C1 segment of cervical spinal cord (tissue), 14 donors: ENCODE results near the gene MAP1LC3A.

Source experiments
- DNase-seq, 14 donors: peaks; one replicate each; lab custom pipeline; 2025; lab: John Stamatoyannopoulos, UW

MAP1LC3A gene

DNA sequence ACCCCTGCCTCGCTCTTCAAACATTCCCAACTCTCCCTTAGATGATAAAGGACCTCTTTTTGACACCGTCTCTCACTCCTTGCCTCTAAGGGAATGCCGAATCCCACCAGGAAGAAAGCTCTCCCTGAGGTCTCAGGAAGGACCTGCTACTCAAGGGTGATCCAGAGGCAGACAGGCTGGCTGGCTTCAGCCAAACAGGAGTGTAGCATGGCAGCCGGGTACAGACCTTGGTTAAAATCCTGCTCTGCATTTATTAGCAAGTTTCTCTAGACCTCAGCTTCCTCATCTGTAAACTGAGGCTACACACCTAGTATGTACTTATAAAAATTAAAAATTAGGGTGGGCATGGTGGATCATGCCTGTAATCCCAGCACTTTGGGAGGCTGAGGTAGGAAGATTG lies 17.2 kb downstream of the MAP1LC3A start:
- DNase-seq = no peak

DNA sequence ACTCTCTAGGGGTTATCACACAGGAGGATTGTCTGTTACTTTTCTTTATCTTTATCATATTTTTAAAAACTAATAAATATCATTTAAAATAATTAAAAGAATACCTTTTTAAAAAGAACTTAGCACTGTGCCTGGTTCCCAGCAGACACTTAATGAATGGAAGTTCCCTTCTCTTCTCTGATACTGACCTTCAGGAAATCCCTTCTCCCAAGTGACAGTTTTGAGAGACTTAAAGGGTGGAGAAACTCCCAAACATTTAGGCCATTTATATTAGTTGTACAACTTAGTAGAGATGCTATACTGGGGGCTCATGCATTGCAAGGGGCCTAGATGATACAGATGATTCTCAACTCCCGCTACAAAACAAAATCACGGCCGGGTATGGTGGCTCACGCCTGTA lies 18.5 kb downstream of the MAP1LC3A start:
- DNase-seq = no peak

DNA sequence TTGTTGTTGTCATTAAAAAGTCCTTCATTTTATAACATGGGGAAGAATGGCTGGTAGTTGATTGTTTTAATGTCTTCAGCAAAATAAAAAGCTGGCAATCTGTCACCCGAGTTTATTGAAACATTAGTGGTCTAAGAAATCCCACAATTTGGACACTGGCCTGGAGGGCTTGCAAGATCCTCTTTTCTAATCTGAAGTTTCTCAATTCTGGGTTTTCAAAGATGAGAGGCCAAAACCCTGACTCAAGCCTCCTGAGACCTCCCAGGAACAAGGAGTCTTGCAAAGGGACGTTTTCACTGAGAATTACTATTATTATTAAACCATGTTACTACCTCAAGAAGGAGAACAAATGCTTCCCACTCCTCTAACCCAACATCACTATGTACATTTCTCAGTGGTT lies 19.5 kb downstream of the MAP1LC3A start:
- no peak for DNase-seq

DNA sequence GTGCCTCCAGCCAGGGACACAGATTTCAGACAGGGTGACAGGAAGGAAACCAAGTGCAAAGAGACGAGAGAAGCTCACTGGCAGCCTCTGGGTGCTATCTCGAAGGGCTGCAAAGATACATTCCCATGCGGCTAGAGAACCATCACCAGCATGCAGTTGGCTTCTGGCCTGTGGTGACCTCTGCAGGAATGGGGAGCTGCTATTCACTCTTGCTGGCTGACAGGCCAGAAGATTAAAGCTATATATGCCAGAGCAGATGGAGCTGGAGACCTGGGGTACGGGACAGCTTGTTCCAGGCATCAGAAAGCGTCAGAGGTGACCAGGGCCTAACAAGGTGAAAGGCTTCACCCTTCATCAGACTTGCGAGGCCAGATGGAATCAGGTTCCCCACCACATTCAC lies 20.0 kb downstream of the MAP1LC3A start:
- peak in 3 of 14 donors; percentile 7 to 91 (median 21) for DNase-seq

DNA sequence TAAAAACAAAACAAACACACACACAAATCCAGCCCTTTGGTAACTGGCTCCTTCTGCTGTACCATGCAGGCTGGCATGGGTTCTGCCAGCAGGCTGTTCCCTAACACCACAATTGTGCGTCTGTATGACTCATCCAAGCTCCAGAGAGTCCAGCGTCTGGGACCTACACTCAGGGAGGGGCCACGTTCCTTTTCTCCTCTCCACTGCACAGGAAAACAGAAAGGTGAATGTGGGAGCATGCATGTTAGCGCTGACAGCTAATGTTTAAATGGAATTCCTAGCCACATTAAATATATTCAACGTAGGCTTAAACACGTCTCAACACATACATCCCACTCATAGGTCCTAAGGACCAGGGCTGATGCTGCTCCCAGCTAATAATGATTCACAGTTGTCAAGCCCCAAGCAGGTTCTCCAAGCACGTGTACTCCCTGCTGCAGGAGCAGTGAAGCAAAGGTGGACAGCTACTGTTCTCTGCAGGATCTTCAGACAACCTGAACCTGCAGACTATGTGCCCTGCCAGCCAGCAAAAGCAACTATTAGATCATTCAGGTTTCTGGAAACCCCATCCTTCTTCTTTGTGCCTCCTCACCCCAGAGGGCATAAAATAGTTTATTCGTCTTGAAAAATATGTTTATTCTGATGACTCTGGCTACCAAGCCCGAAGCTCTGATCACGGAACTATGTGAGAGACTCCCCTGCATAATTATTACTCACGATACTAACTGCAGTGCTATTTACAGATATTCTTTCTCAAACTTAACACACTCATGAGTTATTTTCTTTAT lies 20.9 kb downstream of the MAP1LC3A start:
- peak in 12 of 14 donors; percentile 30 to 92 (median 62) for DNase-seq

DNA sequence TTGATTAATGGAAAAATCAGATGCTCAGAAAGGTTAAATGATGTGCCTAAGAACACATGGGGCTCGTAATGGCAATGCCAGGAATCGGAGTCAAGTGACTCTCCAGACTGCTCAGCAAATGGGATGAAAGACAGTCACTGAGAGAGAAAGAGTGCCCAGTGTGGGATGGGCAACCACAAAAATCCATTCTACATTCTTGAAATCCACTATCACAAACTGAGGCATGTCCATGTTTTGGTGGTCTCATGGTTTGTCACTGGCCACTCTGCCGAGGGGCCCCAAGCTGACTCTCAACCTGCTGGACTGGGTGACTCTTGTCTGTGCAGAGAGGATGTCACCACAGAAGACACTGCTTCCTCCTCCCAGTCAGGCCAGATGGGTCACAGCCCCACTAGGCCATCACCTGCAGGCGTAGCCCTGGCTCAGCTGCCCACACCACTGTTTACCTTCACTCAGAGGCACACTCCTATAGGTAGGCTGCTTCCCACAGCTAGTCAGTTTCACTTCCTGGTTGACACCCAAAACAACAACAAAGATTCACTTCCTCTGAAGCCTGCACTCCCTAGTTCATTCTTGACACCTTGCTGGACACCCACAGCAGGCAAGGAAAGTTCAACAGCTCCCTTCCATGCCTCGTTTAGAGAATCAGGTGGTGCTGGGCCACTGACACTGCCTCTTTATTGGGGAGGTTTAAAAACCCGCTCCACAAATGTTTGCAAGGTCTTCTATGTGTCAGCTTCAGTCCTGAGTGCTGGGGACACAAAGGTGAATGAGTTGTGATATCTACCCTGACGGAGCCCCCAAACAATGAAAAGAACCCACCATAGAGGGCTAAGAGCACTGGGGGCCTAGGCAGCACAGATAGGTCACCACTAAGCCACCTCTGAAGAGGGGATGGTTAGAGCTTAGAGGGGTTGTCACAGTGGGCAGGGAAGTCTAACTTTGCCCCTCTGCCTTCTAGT lies 21.7 kb downstream of the MAP1LC3A start:
- peak in 1 of 14 donors; percentile 16 for DNase-seq

DNA sequence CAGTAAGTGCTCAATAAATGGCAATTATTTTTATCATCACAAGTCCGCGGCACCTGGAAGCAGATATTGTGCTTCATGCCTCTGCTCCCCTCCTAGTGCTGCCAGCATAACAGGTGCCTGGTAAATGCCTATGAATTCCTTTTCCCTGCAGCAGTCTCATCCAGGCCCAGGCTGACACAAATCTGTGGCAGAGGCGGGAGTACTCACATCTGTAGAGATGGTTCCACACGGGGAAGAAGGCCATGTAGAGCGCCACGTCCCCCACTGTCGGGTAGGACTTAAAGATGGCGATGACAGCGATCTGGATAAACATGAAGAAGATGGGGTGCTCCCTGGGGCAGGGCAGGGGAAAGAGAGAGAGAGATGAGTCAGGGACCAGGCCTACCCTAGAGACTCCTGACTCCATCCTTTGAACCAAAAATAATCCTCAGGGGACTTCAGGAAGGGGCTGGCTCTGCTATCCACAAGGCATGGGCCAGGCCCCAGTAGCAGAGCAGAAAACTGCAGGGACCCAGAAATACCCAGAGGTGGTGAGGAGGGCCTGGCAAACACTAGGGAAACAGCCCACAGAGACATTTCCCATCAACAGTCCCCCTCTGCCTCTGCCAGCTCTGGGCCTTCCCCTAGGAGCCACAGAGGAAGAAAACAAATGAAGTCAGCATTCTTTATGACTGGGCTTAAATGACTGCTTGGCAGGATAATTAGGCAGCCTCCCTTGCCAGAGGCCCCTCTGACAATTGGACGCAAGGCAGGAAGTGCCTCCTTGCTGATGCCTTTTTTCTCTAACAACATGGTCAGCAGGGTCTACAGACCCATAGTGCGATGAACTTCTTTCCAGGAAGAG lies 23.0 kb downstream of the MAP1LC3A start:
- peak in 9 of 14 donors; percentile 5 to 81 (median 35) for DNase-seq

DNA sequence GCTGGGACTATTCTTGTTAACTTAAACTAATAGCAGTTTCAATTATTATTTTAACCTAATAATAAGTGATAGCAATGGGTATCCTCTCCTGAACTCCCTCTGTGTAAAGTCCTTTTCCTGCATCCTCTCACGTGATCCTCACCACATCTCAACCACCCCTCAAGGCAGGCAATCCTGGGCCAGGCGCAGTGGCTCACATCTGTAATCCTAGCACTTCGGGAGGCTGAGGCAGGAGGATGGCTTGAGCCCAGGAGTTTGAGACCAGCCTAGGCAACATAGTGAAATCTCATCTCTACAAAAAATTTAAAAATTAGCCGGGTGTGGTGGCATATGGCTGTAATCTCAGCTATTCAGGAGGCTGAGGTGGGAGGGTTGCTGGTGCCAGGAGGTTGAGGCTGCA lies 23.7 kb downstream of the MAP1LC3A start:
- peak in 1 of 14 donors; percentile 35 for DNase-seq

DNA sequence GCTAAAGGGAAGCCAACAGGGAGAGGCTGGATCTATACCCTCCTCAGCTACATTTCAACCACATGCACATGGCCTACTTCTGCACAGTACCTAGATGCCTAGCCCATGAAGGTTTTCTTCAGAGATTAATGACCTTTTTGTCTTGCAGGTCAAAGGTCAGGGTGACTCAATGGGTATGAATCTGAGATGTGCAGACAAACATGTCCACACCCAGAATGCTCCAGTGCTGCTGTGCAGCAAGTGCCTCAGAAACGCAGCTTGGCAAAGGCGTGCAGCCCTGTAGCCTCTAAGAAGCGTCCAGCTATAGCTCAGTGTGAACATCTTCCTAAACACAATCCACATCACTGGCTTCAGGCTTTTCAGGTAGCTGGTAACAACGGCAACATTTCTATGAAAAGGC lies 24.4 kb downstream of the MAP1LC3A start:
- no peak for DNase-seq

DNA sequence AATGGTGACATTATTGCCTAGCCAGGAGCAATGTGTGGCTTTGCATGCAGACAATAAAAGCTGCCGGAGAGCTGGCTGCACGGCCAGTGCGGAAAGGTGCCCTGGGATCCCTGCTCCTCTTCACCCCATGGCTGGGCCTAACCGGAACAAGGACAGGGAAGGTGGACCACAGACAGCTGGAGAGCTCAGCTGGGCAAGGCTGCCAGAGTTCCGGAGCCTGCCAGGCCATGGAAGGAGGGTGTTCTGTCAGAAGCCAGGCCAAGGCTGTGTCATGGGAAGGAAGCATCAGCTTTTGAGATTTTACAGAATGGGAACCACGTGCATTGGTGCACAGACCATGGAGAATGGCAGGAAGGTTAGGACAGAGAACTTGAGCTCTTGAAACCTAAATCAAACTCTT lies 25.0 kb downstream of the MAP1LC3A start:
- DNase-seq = peak in 1 of 14 donors; percentile 21

DNA sequence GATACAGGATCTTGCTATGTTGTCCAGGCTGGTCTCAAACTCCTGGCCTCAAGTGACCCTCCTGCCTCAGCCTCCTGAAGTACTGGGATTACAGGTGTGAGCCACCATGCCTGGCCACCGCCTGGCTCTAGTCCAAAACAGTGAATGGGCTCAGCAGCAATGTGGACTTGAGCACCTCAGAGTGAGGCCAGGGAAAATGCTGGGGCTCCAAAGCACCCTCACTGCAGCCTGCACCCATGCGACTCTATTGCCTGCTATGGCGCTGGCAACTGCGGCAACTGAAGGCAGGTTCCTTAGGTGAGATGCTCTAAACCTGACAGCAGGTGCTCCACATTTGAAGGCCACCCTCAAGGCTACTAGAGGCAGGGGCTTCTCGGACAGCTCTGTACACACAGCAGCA lies 26.5 kb downstream of the MAP1LC3A start:
- DNase-seq = no peak

DNA sequence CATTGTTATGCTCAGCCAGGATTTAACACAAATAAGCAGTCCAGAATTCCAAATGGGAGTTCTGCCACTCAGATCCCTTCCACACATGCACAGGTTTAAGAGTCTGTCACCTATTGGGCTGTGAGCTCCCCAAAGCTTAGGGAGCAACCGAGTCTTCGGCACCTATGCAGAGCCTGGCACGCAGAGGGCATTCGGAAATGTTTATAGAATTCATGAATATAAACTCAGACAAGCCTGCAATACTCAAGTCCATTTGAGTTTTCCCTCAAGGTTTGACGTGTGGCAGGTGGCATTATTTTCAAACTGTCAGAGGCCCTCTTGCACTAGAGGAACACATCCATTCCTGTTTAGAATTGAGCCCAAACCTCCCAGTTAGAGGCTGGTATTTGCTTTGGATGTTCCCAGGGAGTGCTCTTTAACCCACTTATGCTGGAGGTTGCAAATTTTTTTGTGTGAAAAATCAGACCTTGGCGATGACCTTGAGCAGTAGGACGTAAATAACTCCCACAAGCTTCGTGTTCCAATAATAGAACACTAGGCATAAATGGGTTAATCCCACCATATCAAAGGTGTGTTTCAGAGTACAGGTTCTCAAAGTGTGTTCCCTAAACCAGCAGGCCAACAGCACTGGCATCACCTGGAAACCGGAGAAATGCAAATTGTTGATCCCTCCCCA lies 28.1 kb downstream of the MAP1LC3A start:
- no peak for DNase-seq

DNA sequence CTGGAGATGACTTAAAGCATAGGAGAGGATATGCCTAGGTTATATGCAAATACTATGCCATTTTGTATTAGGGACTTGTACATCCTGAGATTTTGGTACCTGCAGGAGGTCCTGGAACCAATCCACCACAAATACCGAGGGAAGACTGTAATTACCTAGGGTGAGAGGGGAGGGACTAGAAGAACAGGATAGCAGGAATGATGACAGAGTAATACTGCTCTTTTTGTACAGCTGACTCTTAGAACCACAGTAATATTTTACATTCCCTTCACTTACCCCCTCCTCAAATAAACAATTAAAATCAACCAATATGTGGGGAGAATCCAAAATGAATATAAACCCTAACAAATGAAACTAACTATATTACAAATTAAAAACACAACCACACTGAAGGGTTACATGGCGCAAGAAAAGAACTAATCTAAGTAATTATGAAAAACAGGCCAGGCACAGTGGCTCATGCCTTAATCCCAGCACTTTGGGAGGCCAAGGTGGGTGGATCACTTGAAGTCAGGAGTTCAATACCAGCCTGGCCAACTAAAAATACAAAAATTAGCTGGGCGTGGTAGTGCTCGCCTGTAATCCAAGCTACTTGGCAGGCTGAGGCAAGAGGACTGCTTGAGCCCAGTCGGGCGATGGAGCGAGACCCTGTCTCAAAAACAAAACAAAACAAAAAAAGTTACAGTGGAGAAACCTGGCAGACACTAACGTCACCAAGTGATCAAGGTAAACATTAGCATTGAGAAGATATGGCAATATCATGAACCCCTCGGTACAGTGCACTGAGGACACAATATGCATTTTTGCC lies 37.1 kb downstream of the MAP1LC3A start:
- DNase-seq = no peak

DNA sequence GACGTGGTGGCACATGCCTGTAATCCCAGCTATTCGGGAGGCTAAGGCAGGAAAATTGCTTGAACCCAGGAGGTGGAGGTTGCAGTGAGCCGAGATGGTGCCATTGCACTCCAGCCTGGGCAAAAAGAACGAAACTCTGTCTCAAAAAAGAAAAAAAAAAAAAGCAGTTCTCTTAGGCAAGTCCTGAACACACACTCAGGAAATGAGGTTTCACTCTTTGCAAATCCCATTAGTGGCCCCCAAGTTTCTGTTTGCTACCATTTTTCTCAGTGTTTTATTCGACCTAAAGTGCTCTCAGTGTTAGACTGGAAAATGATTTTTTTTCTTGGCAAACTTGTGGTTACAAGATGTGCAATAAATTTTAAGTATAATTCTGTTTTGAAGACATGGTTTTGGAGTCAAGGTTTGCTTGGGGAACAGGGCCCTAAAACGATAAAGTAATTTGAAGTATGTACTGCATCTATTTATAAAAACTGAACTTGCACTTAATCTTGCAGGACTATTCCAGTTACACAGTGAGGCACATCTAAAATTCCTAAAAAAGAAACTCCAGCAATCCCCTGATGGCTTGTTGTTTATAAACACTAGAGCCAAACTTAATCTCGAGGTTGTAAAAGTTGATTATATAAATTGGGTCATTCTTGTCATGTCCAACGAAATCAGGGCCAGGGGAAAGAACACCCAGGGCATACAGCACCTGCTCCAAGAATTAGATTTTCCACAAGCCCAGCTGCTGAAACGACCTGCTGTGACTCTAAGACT lies 42.6 kb downstream of the MAP1LC3A start:
- DNase-seq = no peak

DNA sequence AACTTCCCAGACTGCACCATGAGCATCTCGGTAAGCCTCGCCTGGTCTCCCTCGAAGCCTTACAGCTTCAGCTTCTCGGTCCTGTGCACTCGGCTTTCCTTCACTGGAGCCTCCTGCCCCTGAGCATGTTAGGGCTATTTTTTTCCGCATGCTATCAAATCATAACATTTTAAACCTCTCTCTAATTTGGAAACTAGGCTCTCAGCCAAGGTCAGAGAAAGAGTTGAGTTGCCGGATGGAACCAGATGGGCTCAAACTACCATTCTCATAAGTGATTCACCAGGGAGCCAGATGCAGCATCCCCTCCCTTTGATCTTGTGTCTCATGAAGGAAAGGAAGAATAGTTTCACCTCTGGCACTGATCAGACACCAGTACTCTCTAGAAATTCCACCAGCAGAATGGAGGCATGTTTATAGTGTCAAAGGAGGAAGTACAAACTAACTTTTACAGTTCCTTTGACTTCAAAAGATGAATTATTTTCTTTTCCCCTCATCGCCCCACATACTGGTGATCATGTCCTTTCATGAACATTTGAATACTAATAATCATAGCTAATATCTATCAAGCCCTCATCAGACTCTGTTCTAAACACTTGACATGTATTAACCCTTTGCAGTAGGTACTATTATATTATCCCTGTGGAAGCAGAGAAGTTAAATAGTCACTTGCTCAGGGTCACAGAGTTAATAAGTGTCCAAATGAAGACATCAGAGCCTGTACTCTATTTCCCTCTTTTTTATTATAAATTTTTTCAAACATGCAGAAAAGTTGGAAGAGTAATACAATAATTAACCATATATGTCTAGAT lies 46.7 kb downstream of the MAP1LC3A start:
- DNase-seq = no peak

DNA sequence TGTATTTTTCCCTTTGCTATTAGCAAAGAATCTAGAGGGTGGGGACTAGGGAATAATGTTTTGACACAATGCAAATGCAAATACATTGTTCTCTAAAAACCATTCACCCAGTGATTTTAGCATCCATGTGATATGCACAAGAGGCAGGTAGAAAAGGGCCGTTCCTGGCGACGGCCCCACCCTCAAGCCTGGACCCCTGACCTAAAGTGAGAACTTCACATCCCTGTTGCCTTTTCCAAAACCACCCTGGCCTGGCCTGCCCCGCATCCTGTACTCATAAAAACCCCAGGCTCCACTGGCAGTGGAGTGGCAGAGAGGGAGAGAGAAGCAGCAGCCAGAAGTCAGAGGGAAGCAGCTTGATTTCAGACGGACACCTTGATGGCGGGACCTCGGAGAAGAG lies 48.5 kb downstream of the MAP1LC3A start:
- DNase-seq = no peak
